Gastrocnemius medialis (tissue), 4 donors: Measurements from ENCODE around the gene XPNPEP2.

Experiments used
- CTCF ChIP-seq, 5 experiments: fragments of 450-650 bp in 3 of 5; fragments of 200-600 bp in 2 of 5; sonication (generic) in 2 of 5; IDR thresholded peaks in 4 of 5; conservative IDR thresholded peaks in 1 of 5; 1 replicate in 4 of 5; 2 replicates in 1 of 5; pipeline ENCODE4 v1.5.1; 2016 to 2019; ENCODE audit warnings: antibody characterized with exemption in 5 of 5, mild to moderate bottlenecking in 3 of 5, moderate library complexity in 3 of 5
- POLR2A ChIP-seq, 2 donors: fragments of 450-650 bp; IDR thresholded peaks; one replicate each; pipeline ENCODE4 v1.6.1; 2017; ENCODE audit warnings: antibody characterized with exemption in 2 of 2, mild to moderate bottlenecking in 2 of 2, moderate library complexity in 2 of 2

GRCh38 chrX:129728061-129728460 is 10.7 kb upstream of the XPNPEP2 start:
- TF ChIP-seq CTCF (IDR thresholded peaks at IDR 0.05 in 4 of 5, conservative IDR thresholded peaks at IDR 0.05 in 1 of 5) (no peak), POLR2A (IDR thresholded peaks at IDR 0.05) (no peak)
